ENCODE measurements around the gene TSKS.
A peak's percentile ranks its signal among the peaks of the same experiment; 100 is the strongest.

The TSKS gene

DNA sequence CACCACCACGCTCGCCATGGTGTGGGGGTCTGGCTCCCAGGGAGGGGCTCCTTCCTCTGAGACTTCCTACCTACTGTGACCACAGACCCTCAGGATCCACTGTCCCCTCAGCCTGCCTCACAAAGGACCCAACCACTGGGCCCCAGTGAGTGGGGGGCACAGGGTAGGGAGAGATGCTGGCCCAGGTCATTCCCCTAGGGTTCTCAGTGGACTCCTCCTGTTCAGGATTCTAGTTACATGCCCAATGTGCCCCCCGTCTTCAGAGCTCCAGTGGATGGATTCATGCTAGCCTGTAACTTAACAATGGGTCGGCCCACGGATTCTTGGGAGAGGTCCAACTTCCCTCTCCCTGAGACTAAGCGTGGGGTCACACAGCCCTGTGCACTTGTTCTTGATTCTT is at the start of gene TSKS:
Gene TSKS (minus strand): TSS at position 77 of the 400 bp plus-strand sequence. CDS start 59 bp downstream, at position 18.
- Histone ChIP-seq H3K4me3 (ENCODE audit: low read length) (no peak within 1 kb of the TSS), H3K4me1 (ENCODE audit: low read length) (peaks cover 10% of the 10 kb centered on the region), H3K27ac (ENCODE audit: low read length) (no peak within 1 kb of the TSS)

DNA sequence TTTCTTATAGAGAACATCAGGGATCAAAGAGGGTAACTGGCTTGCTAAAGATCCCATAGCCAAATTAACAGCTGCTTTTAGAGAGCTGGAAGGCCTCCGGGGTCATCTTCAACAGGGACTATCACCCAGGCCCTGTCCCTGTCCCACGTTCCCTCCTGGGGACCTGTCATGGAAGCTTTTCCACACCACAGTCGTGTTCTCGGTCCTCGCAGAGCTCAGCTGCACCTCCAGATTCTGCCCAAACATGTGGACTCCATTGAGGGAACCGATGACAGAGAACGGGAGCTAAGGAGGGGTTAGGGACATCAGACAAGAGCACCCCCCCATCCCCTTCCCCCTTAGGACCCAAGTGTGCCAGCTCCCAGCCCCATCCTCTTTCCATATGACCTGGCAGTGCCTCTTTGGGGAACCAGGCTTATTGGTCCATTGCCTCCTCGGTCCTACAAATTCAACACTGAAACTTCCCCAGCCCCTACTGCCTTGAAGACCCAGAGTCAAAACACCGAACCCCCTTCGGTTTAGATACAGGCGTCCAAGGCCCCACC is 49.4 kb upstream of the TSKS start:
- Histone ChIP-seq H3K4me1 (ENCODE audit: low read length) (peaks cover 14% of the 10 kb centered on the region), H3K79me2 (ENCODE audit: low read length) (no peaks in the 10 kb centered on the region), H4K20me1 (ENCODE audit: insufficient read depth, low read length) (no peaks in the 10 kb centered on the region), H3K4me2 (ENCODE audit: low read depth, low read length) (peak overlapping the region; percentile 81), H3K27me3 (replicated peaks; ENCODE audit: insufficient read depth, low read length) (no peaks in the 10 kb centered on the region), H3F3A (ENCODE audit: insufficient read depth, low read length) (peaks cover 11% of the 10 kb centered on the region; the same call in 1 of the 2 replicates), H3K27ac (ENCODE audit: low read length) (peak overlapping the region; percentile 68; the same call in 1 of the 2 replicates), H3K36me3 (replicated peaks; ENCODE audit: insufficient read depth, low read length) (no peaks in the 10 kb centered on the region), H3K9me3 (replicated peaks; ENCODE audit: insufficient read depth, low read length) (no peaks in the 10 kb centered on the region), H3K4me3 (ENCODE audit: low read length) (peak overlapping the region; percentile 70), H3K9me2 (replicated peaks; ENCODE audit: insufficient read depth, low read length) (no peaks in the 10 kb centered on the region), H3K9ac (ENCODE audit: low read length) (peak overlapping the region; percentile 77), H2AFZ (ENCODE audit: low read length) (peak overlapping the region; percentile 94)
- TF ChIP-seq EZH2phosphoT487 (IDR thresholded peaks at IDR 0.05; ENCODE audit: low read length), result no peak
- no peak for TF ChIP-seq CTCF (IDR thresholded peaks at IDR 0.05; ENCODE audit: low read length)
- TF ChIP-seq EZH2 (optimal IDR thresholded peaks at IDR 0.05; ENCODE audit: low read depth, low read length), result no peak
- DNase-seq, result no peak

More for the DNA sequence above, at the start of gene TSKS:
- Histone ChIP-seq H3K9me3 (replicated peaks; ENCODE audit: insufficient read depth, low read length) (no peaks in the 10 kb centered on the region), H2AFZ (ENCODE audit: low read length) (no peak within 1 kb of the TSS), H3K36me3 (replicated peaks; ENCODE audit: insufficient read depth, low read length) (no peaks in the 10 kb centered on the region), H4K20me1 (ENCODE audit: insufficient read depth, low read length) (no peaks in the 10 kb centered on the region), H3K79me2 (ENCODE audit: low read length) (peaks cover 13% of the 10 kb centered on the region), H3K27me3 (replicated peaks; ENCODE audit: insufficient read depth, low read length) (peaks cover 14% of the 10 kb centered on the region), H3K4me2 (ENCODE audit: low read depth, low read length) (no peak within 1 kb of the TSS), H3K9ac (ENCODE audit: low read length) (no peak within 1 kb of the TSS), H3F3A (ENCODE audit: insufficient read depth, low read length) (0 out of 2 replicates have a peak, but pooled peaks cover 5% of the 10 kb centered on the region), H3K9me2 (replicated peaks; ENCODE audit: insufficient read depth, low read length) (no peaks in the 10 kb centered on the region)
- no peak for DNase-seq
- TF ChIP-seq EZH2phosphoT487 (IDR thresholded peaks at IDR 0.05; ENCODE audit: low read length) (no peak), EZH2 (optimal IDR thresholded peaks at IDR 0.05; ENCODE audit: low read depth, low read length) (no peak), CTCF (IDR thresholded peaks at IDR 0.05; ENCODE audit: low read length) (no peak)

- Histone ChIP-seq H3K4me1 (ENCODE audit: low read length) (peaks cover 14% of the 10 kb centered on the region), H3K4me3 (ENCODE audit: low read length) (no peak overlapping the region), H3K9me3 (replicated peaks; ENCODE audit: insufficient read depth, low read length) (no peaks in the 10 kb centered on the region), H3K27ac (ENCODE audit: low read length) (no peak overlapping the region), H3K36me3 (replicated peaks; ENCODE audit: insufficient read depth, low read length) (no peaks in the 10 kb centered on the region), H3K9ac (ENCODE audit: low read length) (no peak overlapping the region), H3K9me2 (replicated peaks; ENCODE audit: insufficient read depth, low read length) (no peaks in the 10 kb centered on the region), H3K27me3 (replicated peaks; ENCODE audit: insufficient read depth, low read length) (no peaks in the 10 kb centered on the region), H2AFZ (ENCODE audit: low read length) (no peak overlapping the region), H4K20me1 (ENCODE audit: insufficient read depth, low read length) (no peaks in the 10 kb centered on the region), H3K4me2 (ENCODE audit: low read depth, low read length) (no peak overlapping the region), H3K79me2 (ENCODE audit: low read length) (no peaks in the 10 kb centered on the region), H3F3A (ENCODE audit: insufficient read depth, low read length) (peaks cover 11% of the 10 kb centered on the region; the same call in 1 of the 2 replicates)
- DNase-seq, result no peak
- TF ChIP-seq CTCF (IDR thresholded peaks at IDR 0.05; ENCODE audit: low read length), result no peak
- TF ChIP-seq EZH2 (optimal IDR thresholded peaks at IDR 0.05; ENCODE audit: low read depth, low read length), result no peak
- TF ChIP-seq EZH2phosphoT487 (IDR thresholded peaks at IDR 0.05; ENCODE audit: low read length), result no peak
These were observed 48.2 kb upstream of the TSKS start for GRCh38 chr19:49811328-49811727.
